Upper lobe of left lung (tissue), 4 donors: ENCODE measurements around the gene SEC61G.

Experiments used
- CTCF ChIP-seq, 6 experiments: fragments of 450-650 bp in 4 of 6; fragments of 200-600 bp in 2 of 6; sonication (generic) in 2 of 6; IDR thresholded peaks; one replicate each; pipeline ENCODE4 v1.5.1; 2016 to 2019; ENCODE audit warnings: antibody characterized with exemption in 6 of 6
- EP300 ChIP-seq, 4 donors: sonication (generic); formaldehyde crosslinking; IDR thresholded peaks; one replicate each; pipeline ENCODE4 v1.5.1; 2017; ENCODE audit warnings: antibody characterized with exemption in 4 of 4, control low read depth in 2 of 4
- POLR2A ChIP-seq, 4 donors: fragments of 450-650 bp; IDR thresholded peaks; one replicate each; pipeline ENCODE4 v1.5.1; 2016 to 2017; ENCODE audit warnings: antibody characterized with exemption in 4 of 4, mild to moderate bottlenecking in 2 of 4
- POLR2AphosphoS5 ChIP-seq, 2 donors: sonication (generic); formaldehyde crosslinking; IDR thresholded peaks; one replicate each; pipeline ENCODE4 v1.5.1; 2017; ENCODE audit warnings: antibody characterized with exemption in 2 of 2

GRCh38 chr7:54757711-54758110 lies 1.3 kb downstream of the SEC61G start:
- TF ChIP-seq CTCF (IDR thresholded peaks at IDR 0.05) (no peak), POLR2A (IDR thresholded peaks at IDR 0.05) (no peak), EP300 (IDR thresholded peaks at IDR 0.05) (no peak), POLR2AphosphoS5 (IDR thresholded peaks at IDR 0.05) (no peak)
